DOHH2 (cell line): Measurements from ENCODE around the gene NPAS2.

Source experiments
- H3F3A ChIP-seq: fragments of 200-600 bp; sonication (generic), shearing (Covaris generic); 2 replicates; pipeline ENCODE4 v1.6.0; 2016; ENCODE audit warnings: antibody characterized with exemption, mild to moderate bottlenecking; ENCODE audit not compliant: control insufficient read depth, insufficient read depth
- H3K27ac ChIP-seq: fragments of 200-600 bp; sonication (generic); 2 replicates; pipeline ENCODE4 v1.5.1; 2014; ENCODE audit warnings: low read depth, mild to moderate bottlenecking, low read length, moderate library complexity
- H3K27me3 ChIP-seq: fragments of 200-600 bp; sonication (generic); 2 replicates; pipeline ENCODE4 v1.6.1; 2014; ENCODE audit warnings: mild to moderate bottlenecking, low read length, mixed read lengths; ENCODE audit not compliant: control insufficient read depth
- H3K36me3 ChIP-seq: fragments of 200-600 bp; sonication (generic); 2 replicates; pipeline ENCODE4 v1.6.1; 2014; ENCODE audit warnings: mild to moderate bottlenecking, low read length, moderate library complexity, mixed read lengths; ENCODE audit not compliant: control insufficient read depth
- H3K4me1 ChIP-seq: fragments of 200-600 bp; sonication (generic); 2 replicates; pipeline ENCODE4 v1.6.1; 2014; ENCODE audit warnings: mild to moderate bottlenecking, low read length, mixed read lengths; ENCODE audit not compliant: control insufficient read depth
- H3K4me2 ChIP-seq: fragments of 200-600 bp; sonication (generic); 2 replicates; pipeline ENCODE4 v1.6.0; 2014; ENCODE audit warnings: mild to moderate bottlenecking, low read length, moderate library complexity
- H3K4me3 ChIP-seq: fragments of 200-600 bp; sonication (generic); 2 replicates; pipeline ENCODE4 v1.5.1; 2014; ENCODE audit warnings: mild to moderate bottlenecking, low read length, mixed read lengths
- H3K79me2 ChIP-seq: fragments of 200-600 bp; sonication (generic); 2 replicates; pipeline ENCODE4 v1.6.1; 2014; ENCODE audit warnings: mild to moderate bottlenecking, low read length, mixed read lengths; ENCODE audit not compliant: control insufficient read depth
- H3K9me2 ChIP-seq: fragments of 200-600 bp; sonication (generic); replicated peaks from 2 replicates; pipeline ENCODE4 v1.6.1; 2014; ENCODE audit warnings: mild to moderate bottlenecking, low read length, mixed read lengths; ENCODE audit not compliant: control insufficient read depth
- H3K9me3 ChIP-seq: fragments of 200-600 bp; sonication (generic); 2 replicates; pipeline ENCODE4 v1.6.1; 2014; ENCODE audit warnings: antibody characterized with exemption, low read length, mixed read lengths; ENCODE audit not compliant: control insufficient read depth, insufficient read depth
- H4K20me1 ChIP-seq: fragments of 200-600 bp; sonication (generic); 2 replicates; pipeline ENCODE4 v1.6.0; 2014; ENCODE audit warnings: low read depth, mild to moderate bottlenecking, antibody characterized with exemption, low read length, moderate library complexity; ENCODE audit not compliant: control insufficient read depth, insufficient read depth
- EZH2phosphoT487 ChIP-seq: fragments of 200-600 bp; sonication (generic); IDR thresholded peaks from 2 replicates; pipeline ENCODE4 v1.6.1; 2017; ENCODE audit warnings: borderline replicate concordance, mild to moderate bottlenecking, antibody characterized with exemption, low read length, moderate library complexity, mixed read lengths
- TF ChIP-seq, protein P1 (sequence below): fragments of 200-600 bp; sonication (generic); IDR thresholded peaks from one replicate; pipeline ENCODE4 v1.5.1; 2014; ENCODE audit warnings: antibody characterized with exemption, mild to moderate bottlenecking, low read depth, low read length; ENCODE audit not compliant: poor library complexity, severe bottlenecking

The NPAS2 gene

DNA sequence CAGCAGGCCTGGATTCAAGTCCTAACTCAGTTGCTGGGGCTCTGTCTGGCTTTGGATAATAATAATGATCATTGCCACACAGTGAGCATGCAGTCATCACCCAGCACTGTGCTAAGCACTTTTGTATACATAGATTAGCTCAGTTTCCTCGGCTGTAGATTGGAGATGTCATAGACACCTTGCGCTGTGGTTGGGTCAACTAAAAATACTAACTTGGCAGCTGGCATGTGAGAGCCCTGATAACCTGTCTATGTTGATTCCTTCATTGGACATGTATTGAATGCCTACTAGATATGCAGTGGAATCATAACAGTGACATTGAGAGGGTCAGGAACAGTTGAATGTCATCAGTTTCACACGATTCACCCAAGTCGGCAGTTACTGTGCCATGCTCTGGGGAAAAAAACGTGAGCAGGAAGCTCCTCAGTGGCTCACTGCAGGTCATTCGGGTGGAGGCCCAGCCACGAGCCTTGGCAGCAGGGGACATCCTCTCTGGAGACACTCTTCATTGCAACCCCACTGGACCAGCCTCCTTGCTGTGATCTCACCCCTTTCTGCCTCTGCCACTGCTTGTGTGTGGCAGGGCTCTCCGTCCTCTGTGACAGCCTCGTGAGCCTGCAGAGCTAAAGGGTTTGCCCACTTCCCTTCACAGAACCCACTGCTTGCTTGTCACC, 85.3 kb downstream of the NPAS2 start:
- no peaks in the 10 kb centered on the region for H3K4me1 ChIP-seq
- no peak overlapping the region for H3K27ac ChIP-seq
- H3K4me3 ChIP-seq: no peak overlapping the region
- H4K20me1 ChIP-seq: no peaks in the 10 kb centered on the region; the same call in 1 of the 2 replicates
- H3K9me3 ChIP-seq: no peaks in the 10 kb centered on the region
- no peaks in the 10 kb centered on the region for H3K79me2 ChIP-seq
- H3K4me2 ChIP-seq: no peak overlapping the region
- H3K36me3 ChIP-seq: no peaks in the 10 kb centered on the region
- H3F3A ChIP-seq: no peaks in the 10 kb centered on the region
- no peak for TF ChIP-seq EZH2phosphoT487
- TF ChIP-seq, protein P1, sequence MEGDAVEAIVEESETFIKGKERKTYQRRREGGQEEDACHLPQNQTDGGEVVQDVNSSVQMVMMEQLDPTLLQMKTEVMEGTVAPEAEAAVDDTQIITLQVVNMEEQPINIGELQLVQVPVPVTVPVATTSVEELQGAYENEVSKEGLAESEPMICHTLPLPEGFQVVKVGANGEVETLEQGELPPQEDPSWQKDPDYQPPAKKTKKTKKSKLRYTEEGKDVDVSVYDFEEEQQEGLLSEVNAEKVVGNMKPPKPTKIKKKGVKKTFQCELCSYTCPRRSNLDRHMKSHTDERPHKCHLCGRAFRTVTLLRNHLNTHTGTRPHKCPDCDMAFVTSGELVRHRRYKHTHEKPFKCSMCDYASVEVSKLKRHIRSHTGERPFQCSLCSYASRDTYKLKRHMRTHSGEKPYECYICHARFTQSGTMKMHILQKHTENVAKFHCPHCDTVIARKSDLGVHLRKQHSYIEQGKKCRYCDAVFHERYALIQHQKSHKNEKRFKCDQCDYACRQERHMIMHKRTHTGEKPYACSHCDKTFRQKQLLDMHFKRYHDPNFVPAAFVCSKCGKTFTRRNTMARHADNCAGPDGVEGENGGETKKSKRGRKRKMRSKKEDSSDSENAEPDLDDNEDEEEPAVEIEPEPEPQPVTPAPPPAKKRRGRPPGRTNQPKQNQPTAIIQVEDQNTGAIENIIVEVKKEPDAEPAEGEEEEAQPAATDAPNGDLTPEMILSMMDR: no peak
- H3K9me2 ChIP-seq: no peaks in the 10 kb centered on the region
- H3K27me3 ChIP-seq: no peaks in the 10 kb centered on the region

DNA sequence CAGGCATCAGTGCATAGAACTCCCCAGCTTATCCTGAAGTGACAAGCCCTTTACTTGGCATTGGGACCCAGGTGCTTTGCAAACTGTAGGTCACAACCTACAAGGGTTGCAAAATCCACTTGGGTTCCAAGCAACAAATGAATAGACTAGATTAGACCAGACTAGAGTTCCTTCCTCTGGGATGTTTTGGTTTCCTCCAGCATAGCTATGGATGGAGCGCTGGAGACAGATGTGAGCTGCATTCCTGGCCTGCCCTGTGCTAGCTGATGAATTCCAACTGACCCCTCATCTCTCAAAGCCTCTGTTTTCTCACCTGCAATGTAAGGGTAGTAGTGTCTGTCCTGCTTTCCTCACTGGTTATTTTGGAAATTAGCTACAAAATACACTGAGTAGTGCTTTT, 86.2 kb downstream of the NPAS2 start:
- no peak overlapping the region for H3K4me2 ChIP-seq
- H3K36me3 ChIP-seq: no peaks in the 10 kb centered on the region
- H3K4me3 ChIP-seq: no peak overlapping the region
- no peaks in the 10 kb centered on the region; the same call in 1 of the 2 replicates for H4K20me1 ChIP-seq
- no peaks in the 10 kb centered on the region for H3F3A ChIP-seq
- TF ChIP-seq, protein P1: no peak
- no peak for TF ChIP-seq EZH2phosphoT487
- H3K27me3 ChIP-seq: no peaks in the 10 kb centered on the region
- no peaks in the 10 kb centered on the region for H3K79me2 ChIP-seq
- no peaks in the 10 kb centered on the region for H3K9me2 ChIP-seq
- no peaks in the 10 kb centered on the region for H3K4me1 ChIP-seq
- H3K9me3 ChIP-seq: no peaks in the 10 kb centered on the region
- no peak overlapping the region for H3K27ac ChIP-seq

DNA sequence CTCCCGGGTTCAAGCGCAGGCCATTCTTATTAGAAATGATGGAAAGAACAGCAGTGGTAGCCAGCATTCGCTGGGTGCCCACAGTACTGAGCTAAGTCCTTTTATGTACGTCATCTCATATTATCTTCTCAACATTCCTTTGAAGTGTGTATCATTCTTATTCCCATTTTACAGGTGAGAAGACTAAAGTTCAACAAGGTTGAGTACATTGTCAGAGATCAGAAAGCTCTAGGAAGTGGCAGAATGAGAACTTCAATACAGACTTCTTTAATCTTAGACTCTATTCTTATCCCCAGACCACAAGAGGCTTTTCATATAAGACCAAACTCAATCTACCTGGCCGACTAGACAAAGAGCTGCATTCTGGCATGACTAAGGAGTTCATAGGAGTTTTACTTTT, 86.7 kb downstream of the NPAS2 start:
- TF ChIP-seq, protein P1: no peak
- TF ChIP-seq EZH2phosphoT487: no peak
- no peaks in the 10 kb centered on the region for H3F3A ChIP-seq

More for the DNA sequence above, 86.7 kb downstream of the NPAS2 start:
- H4K20me1 ChIP-seq: no peaks in the 10 kb centered on the region; the same call in 1 of the 2 replicates
- no peaks in the 10 kb centered on the region for H3K27me3 ChIP-seq
- no peak overlapping the region for H3K4me3 ChIP-seq
- no peak overlapping the region for H3K4me2 ChIP-seq
- no peaks in the 10 kb centered on the region for H3K79me2 ChIP-seq
- no peaks in the 10 kb centered on the region for H3K9me2 ChIP-seq
- H3K4me1 ChIP-seq: no peaks in the 10 kb centered on the region
- H3K9me3 ChIP-seq: no peaks in the 10 kb centered on the region
- no peaks in the 10 kb centered on the region for H3K36me3 ChIP-seq
- no peak overlapping the region for H3K27ac ChIP-seq
